GM23338 (cell line): ENCODE results near the gene DARS2.

ENCODE experiments used
- CTCF ChIP-seq, 2 experiments: fragments of 200-600 bp in 1 of 2; sonication (generic) in 1 of 2; conservative IDR thresholded peaks; 2 replicates each; pipeline versions ENCODE4 v1.5.1 to v1.6.1; 2016 to 2017; ENCODE audit warnings: antibody characterized with exemption in 2 of 2, low read depth in 2 of 2, mild to moderate bottlenecking in 2 of 2, moderate library complexity in 1 of 2
- POLR2AphosphoS5 ChIP-seq: IDR thresholded peaks from 2 replicates; pipeline ENCODE4 v1.6.1; 2016; ENCODE audit warnings: antibody characterized with exemption, low read depth
- ZNF462 ChIP-seq: fragments of 250-450 bp; sonication (Bioruptor Pico); IDR thresholded peaks from 2 replicates; pipeline ENCODE4 v1.5.0; 2020; ENCODE audit warnings: mild to moderate bottlenecking, moderate library complexity

DNA sequence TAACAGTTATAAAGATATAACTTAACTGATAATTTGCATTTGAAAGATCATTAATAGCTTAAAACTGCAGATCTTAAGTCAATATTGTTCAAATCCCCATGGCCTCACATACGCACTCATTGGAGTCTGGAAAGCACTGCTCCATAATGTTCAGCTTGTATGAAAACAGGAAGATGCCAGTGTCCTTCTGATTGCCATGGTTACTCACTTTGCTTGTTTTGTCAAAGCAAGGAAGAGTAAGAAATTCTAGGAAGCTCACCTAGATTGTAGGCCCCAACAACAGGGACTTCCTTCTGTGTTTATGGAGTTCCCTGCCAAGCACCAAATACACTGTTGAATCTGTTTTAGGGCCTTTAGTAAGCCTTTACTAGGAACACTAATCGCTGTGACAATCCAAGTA is 32.4 kb downstream of the DARS2 start:
- no peak for TF ChIP-seq CTCF (conservative IDR thresholded peaks at IDR 0.05; ENCODE audit: low read depth in 2 of 2)
- no peak for TF ChIP-seq POLR2AphosphoS5
- TF ChIP-seq ZNF462 (CRISPR knock-in tag): no peak
